Spinal cord (tissue), 10 donors: Measurements from ENCODE around the gene TMEM120B. TPM values are rescaled to one million over a fixed set of nuclear protein-coding genes. Genes with fewer than 3 reads are reported as not detected.

Experiments used
- DNase-seq, 6 donors: peaks; one replicate each; pipeline versions ENCODE4 v3.0.0 to v3.0.0-alpha.2; 2013 to 2015; ENCODE audit warnings: low spot score in 6 of 6, low read depth in 4 of 6
- H3K27ac ChIP-seq: one replicate; pipeline ENCODE4 v1.5.1; 2013; ENCODE audit warnings: low read depth, low read length, control low read depth
- H3K27me3 ChIP-seq: one replicate; pipeline ENCODE4 v1.6.1; 2013; ENCODE audit warnings: low read length; ENCODE audit not compliant: control insufficient read depth, insufficient read depth
- H3K36me3 ChIP-seq: one replicate; pipeline ENCODE4 v1.6.1; 2013; ENCODE audit warnings: low read length; ENCODE audit not compliant: control insufficient read depth, insufficient read depth
- H3K4me1 ChIP-seq: one replicate; pipeline ENCODE4 v1.6.1; 2013; ENCODE audit warnings: low read length; ENCODE audit not compliant: control insufficient read depth, insufficient read depth
- H3K4me3 ChIP-seq: one replicate; pipeline ENCODE4 v1.5.1; 2013; ENCODE audit warnings: low read depth, low read length, control low read depth
- H3K9me3 ChIP-seq: one replicate; pipeline ENCODE4 v1.6.1; 2013; ENCODE audit warnings: low read length; ENCODE audit not compliant: control insufficient read depth, insufficient read depth
- WGBS: methylation state at CpG from one replicate; pipeline ENCODE4 v1.1.5; 2013; ENCODE audit warnings: missing lambda C conversion rate; ENCODE audit not compliant: insufficient coverage; 5-methylcytosine and 5-hydroxymethylcytosine counted together
- polyA plus RNA-seq, 2 donors: library from polyadenylated mRNA; unstranded; fragments of 120-200 nt; gene quantifications; one replicate each; pipeline ENCODE4 v1.2.1, GENCODE V29; 2013; ENCODE audit not compliant: insufficient read length in 2 of 2
- total RNA-seq, 2 donors: library from RNA; depleted of rRNA in 1 of 2; stranded (reverse); fragments of 120-200 nt in 1 of 2; fragments of >200 nt in 1 of 2; gene quantifications; one replicate each; pipeline versions ENCODE4 v1.2.3 to v1.2.4, GENCODE V29; 2013 to 2014
- donor health status: healthy.

TMEM120B gene
- total and polyA plus RNA-seq, 4 donors = 6.1 to 22.2 (median 9.7) TPM

- DNase-seq = peak in 2 of 6 donors; percentile 47 to 70
Observed at GRCh38 chr12:121776190-121777098, 63.9 kb downstream of the TMEM120B start.

DNA sequence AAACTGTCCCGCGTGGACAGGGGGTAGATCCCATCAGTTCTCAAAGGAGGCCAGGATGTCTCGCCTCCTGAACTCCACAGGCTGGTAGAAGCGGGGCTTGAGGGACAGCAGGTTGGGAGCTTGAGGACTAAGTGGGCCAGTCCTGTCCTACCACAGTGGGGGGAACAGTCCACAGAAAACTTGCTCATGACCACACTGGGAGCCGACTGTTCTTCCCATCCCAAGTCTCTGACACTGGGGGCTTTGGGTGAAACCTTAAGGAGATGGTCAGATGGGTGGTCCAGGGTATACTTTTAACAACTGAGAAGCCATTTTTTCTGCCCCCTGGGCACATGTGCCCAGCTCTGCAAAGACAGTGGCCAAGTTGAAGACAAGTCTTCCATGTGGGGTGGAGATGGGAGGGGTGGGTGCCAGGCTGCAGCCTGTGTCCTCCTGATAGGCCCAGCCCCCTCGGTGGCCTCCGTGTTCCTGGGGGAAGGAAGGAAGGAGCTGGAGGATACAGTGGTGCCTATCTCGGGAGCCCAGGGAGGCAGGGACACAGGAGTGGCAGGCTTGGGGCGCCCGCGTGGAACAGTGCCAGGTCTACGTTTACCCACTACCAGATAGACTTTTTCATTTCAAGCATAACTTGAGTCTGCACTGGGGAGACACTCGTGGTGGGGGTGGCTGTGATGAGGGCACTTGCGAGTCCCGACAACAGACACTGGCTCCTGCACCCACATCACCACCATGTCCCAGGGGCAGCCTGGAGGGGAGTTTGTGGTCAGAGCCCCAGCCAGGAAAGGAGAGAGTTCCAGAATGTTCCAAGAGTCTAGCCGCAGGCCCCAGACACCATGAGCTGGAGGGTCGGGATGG lies 66.2 kb downstream of the TMEM120B start:
- Histone ChIP-seq H3K27me3 (no peaks in the 10 kb centered on the region), H3K36me3 (peaks cover 55% of the 10 kb centered on the region), H3K4me3 (no peak overlapping the region), H3K9me3 (no peaks in the 10 kb centered on the region), H3K27ac (no peak overlapping the region), H3K4me1 (peaks cover 15% of the 10 kb centered on the region)
- DNase-seq = no peak
- WGBS = 92% methylated on average over 8 of the region's 17 CpGs

More at GRCh38 chr12:121776190-121777098, 63.9 kb downstream of the TMEM120B start:
- Histone ChIP-seq H3K36me3 (peaks cover 59% of the 10 kb centered on the region), H3K4me1 (peaks cover 18% of the 10 kb centered on the region), H3K4me3 (no peak overlapping the region), H3K9me3 (no peaks in the 10 kb centered on the region), H3K27ac (no peak overlapping the region), H3K27me3 (no peaks in the 10 kb centered on the region)
- 30% methylated on average over 16 of the region's 24 CpGs for WGBS

GRCh38 chr12:121779422-121779895 lies 66.9 kb downstream of the TMEM120B start:
- H3K4me3 ChIP-seq = no peak overlapping the region
- no peaks in the 10 kb centered on the region for H3K27me3 ChIP-seq
- H3K4me1 ChIP-seq = peaks cover 15% of the 10 kb centered on the region
- H3K36me3 ChIP-seq = peaks cover 53% of the 10 kb centered on the region
- no peak for DNase-seq
- no peaks in the 10 kb centered on the region for H3K9me3 ChIP-seq
- 92% methylated on average over 17 of the region's 17 CpGs for WGBS
- no peak overlapping the region for H3K27ac ChIP-seq

DNA sequence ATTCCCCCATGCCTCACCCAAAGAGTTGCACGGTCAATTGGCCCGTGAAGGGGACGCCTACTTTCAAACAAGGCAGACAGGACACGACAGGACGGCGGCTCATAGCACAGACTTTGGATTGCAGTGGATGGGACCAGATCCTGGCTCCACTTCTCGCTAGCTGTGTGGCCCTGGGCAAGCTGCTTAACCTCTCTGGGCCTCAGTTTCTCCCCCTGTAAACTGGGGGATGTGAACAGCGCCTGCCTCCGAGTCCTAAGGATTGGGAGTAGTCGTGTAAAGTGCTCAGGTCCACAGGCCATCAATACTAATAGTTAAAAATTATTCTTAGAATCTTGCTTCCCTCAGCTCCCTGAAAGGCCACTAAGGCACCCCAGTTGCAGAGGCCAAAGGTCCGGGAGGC lies 67.9 kb downstream of the TMEM120B start:
- no peak for DNase-seq
- Histone ChIP-seq H3K36me3 (peaks cover 43% of the 10 kb centered on the region), H3K27ac (no peak overlapping the region), H3K27me3 (no peaks in the 10 kb centered on the region), H3K9me3 (no peaks in the 10 kb centered on the region), H3K4me1 (peaks cover 15% of the 10 kb centered on the region), H3K4me3 (no peak overlapping the region)
- 88% methylated on average over 9 of the region's 11 CpGs for WGBS

GRCh38 chr12:121781484-121781997 lies 69.0 kb downstream of the TMEM120B start:
- Histone ChIP-seq H3K27me3 (no peaks in the 10 kb centered on the region), H3K27ac (peak overlapping the region; percentile 47)
- 80% methylated on average over 1 of the region's 12 CpGs for WGBS

GRCh38 chr12:121781998-121782979 lies 69.7 kb downstream of the TMEM120B start:
- no peak for DNase-seq
- Histone ChIP-seq H3K27ac (peak overlapping the region; percentile 47), H3K9me3 (no peaks in the 10 kb centered on the region), H3K4me3 (no peak overlapping the region), H3K4me1 (peaks cover 7% of the 10 kb centered on the region), H3K27me3 (no peaks in the 10 kb centered on the region), H3K36me3 (peaks cover 36% of the 10 kb centered on the region)
- 44% methylated on average over 12 of the region's 14 CpGs for WGBS

More at GRCh38 chr12:121781484-121781997, 69.0 kb downstream of the TMEM120B start:
- peaks cover 7% of the 10 kb centered on the region for H3K4me1 ChIP-seq
- H3K4me3 ChIP-seq = no peak overlapping the region
- H3K36me3 ChIP-seq = peaks cover 35% of the 10 kb centered on the region
- peak in 1 of 6 donors; percentile 32 for DNase-seq
- H3K9me3 ChIP-seq = no peaks in the 10 kb centered on the region

DNA sequence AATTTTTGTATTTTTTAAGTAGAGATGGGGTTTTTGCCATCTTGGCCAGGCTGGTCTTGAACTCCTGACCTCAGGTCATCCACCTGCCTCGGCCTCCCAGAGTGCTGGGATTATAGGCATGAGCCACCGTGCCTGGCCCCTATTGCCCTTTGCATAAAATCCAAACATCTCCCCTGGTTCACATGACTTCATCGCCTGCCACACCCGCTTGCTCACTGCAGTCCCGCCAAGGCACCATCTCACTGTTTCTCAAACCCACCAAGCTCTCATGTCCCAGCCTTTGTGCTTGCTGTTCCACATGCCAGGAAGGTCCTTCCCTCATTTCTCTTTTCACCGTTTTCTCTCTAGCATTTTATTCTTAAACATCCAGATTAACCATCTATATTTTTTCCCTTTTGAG lies 71.2 kb downstream of the TMEM120B start:
- H3K27ac ChIP-seq = no peak overlapping the region

GRCh38 chr12:121784460-121784859 lies 71.9 kb downstream of the TMEM120B start:
- Histone ChIP-seq H3K4me1 (peaks cover 7% of the 10 kb centered on the region), H3K27me3 (no peaks in the 10 kb centered on the region), H3K4me3 (no peak overlapping the region), H3K27ac (no peak overlapping the region), H3K36me3 (peaks cover 30% of the 10 kb centered on the region), H3K9me3 (no peaks in the 10 kb centered on the region)
- DNase-seq = no peak
- WGBS = no CpG with 5 or more reads among the region's 6 CpGs

More for the DNA sequence above, 71.2 kb downstream of the TMEM120B start:
- Histone ChIP-seq H3K9me3 (no peaks in the 10 kb centered on the region), H3K36me3 (peaks cover 33% of the 10 kb centered on the region), H3K27me3 (no peaks in the 10 kb centered on the region), H3K4me1 (peaks cover 7% of the 10 kb centered on the region), H3K4me3 (no peak overlapping the region)
- no peak for DNase-seq
- 91% methylated on average over 5 of the region's 6 CpGs for WGBS
